ENCODE results near the gene C2CD2L.
"Not testable (repeated sequence)": the region's sequence is repeated elsewhere in the genome, so short reads cannot be mapped to it uniquely, and the experiment has no call there.

The C2CD2L gene

DNA sequence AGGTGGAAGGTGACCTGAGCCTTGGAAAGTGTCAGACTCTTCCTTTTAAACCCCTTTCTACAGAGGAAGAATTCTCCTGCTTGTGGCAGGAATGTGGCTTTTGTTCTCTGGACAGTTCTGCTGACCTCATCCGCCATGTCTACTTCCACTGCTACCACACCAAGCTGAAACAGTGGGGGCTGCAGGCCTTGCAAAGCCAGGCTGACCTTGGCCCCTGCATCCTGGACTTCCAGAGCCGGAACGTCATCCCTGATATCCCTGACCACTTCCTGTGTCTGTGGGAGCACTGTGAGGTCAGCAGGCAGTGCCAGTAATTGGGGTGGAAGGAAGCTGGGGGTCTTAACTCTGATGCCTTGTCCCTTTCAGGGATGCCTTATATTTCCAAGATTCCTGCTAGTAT is 23.5 kb downstream of the C2CD2L start:
- TF ChIP-seq, protein P1, sequence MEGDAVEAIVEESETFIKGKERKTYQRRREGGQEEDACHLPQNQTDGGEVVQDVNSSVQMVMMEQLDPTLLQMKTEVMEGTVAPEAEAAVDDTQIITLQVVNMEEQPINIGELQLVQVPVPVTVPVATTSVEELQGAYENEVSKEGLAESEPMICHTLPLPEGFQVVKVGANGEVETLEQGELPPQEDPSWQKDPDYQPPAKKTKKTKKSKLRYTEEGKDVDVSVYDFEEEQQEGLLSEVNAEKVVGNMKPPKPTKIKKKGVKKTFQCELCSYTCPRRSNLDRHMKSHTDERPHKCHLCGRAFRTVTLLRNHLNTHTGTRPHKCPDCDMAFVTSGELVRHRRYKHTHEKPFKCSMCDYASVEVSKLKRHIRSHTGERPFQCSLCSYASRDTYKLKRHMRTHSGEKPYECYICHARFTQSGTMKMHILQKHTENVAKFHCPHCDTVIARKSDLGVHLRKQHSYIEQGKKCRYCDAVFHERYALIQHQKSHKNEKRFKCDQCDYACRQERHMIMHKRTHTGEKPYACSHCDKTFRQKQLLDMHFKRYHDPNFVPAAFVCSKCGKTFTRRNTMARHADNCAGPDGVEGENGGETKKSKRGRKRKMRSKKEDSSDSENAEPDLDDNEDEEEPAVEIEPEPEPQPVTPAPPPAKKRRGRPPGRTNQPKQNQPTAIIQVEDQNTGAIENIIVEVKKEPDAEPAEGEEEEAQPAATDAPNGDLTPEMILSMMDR (IDR thresholded peaks at IDR 0.05): no peak
- no peak for TF ChIP-seq ZFX (IDR thresholded peaks at IDR 0.05; ENCODE audit: borderline replicate concordance)

DNA sequence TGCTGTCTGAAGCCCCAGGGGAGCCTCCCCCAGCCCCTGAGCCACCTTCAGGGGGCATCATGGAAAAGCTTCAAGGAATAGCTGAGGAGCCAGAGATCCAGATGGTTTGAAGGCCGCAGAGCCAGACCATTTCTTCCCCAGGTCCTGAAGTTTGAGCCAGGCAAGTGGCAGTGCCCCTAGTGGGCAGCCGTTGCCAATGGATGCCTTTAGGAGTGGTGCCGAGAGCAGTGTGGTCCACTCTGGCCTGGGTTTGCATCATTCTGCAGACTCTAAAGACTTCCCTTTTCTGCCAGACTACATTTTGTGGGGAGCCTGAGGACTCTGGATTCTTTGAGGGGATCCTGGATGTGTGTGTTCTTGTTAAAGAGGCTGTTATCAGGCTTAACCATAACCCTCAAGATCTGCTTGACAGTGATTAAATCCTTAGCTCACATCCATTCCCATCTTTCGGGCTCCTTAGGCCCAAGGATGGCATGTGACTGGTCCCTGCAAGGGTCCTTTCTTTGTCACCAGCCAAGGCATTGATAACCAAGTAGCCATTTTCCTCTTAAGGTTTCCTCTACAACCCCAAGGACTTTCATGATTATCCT is 27.3 kb downstream of the C2CD2L start:
- no peak overlapping the region for H3K27ac ChIP-seq
- no peak for TF ChIP-seq ZFX (IDR thresholded peaks at IDR 0.05; ENCODE audit: borderline replicate concordance)
- TF ChIP-seq, protein P1 (IDR thresholded peaks at IDR 0.05): peak; percentile 77

More for the DNA sequence above, 23.5 kb downstream of the C2CD2L start:
- H3K27ac ChIP-seq: no peak overlapping the region

DNA sequence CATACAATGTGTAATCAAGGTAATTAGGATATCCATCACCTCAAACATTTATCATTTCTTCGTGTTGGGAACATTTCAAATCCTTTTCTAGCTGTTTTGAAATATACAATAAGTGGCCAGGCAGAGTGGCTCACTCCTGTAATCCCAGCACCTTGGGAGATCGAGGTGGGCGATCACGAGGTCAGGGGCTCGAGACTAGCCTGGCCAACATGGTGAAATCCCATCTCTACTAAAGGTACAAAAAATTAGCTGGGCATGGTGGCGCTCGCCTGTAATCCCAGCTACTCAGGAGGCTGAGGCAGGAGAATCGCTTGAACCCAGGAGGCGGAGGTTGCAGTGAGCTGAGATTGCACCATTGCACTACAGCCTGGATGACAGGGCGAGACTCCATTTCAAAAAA is 32.1 kb downstream of the C2CD2L start:
- H3K27ac ChIP-seq: not testable (repeated sequence)

DNA sequence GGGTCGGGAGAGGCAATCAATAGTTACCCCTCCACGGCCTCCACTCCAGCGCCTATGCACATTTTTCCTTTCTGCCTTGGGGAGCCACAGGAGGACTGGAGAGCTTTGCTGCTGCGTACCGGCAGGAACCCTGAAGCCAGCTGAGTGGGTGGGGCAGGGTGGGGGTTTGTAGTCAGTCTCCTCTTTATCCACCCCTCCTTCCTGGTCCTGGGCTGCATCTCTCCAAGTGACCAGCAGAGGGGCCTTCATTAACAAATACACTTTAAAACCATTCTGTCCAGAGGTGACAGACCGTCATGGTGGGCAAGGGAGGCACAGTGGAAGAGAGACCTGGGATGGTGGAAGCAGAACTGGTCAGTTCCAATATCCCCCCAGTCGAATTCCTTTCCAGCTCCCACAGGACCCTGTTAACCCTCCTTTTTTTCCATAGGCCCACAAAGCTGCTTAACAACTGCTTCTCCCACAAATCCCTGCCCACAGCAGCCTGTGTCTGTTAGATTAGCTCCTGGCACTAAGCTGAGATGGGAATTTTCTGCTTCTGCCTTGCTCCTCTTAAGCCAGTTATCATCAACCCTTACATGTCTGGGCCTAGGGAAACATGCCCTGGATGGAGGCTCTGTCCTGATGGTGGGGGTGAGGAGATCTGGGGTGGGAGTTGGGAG is 37.8 kb downstream of the C2CD2L start:
- no peak overlapping the region for H3K27ac ChIP-seq
- TF ChIP-seq, protein P1 (IDR thresholded peaks at IDR 0.05): peak; percentile 64
- no peak for TF ChIP-seq ZFX (IDR thresholded peaks at IDR 0.05; ENCODE audit: borderline replicate concordance)

DNA sequence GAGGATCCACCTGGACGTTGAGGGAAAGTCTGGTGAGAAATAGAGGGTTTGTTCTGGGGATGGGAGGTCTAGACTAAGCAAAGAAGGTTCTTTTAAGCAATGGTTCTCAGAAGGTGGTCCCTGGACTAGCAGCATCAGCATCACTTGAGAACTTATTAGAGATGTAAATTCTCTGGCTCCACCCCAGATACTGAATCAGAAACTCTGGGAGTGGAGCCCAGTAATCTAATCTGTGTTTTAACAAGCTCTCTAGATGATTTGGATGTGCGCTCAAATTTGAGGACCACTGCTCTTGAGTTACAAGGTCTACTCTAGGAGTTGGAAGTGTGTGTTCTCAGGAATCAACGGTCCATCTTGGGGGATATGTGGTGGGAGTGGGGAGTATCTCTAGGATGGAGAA is 38.4 kb downstream of the C2CD2L start:
- TF ChIP-seq, protein P1 (IDR thresholded peaks at IDR 0.05): no peak
- no peak for TF ChIP-seq ZFX (IDR thresholded peaks at IDR 0.05; ENCODE audit: borderline replicate concordance)
- H3K27ac ChIP-seq: no peak overlapping the region

DNA sequence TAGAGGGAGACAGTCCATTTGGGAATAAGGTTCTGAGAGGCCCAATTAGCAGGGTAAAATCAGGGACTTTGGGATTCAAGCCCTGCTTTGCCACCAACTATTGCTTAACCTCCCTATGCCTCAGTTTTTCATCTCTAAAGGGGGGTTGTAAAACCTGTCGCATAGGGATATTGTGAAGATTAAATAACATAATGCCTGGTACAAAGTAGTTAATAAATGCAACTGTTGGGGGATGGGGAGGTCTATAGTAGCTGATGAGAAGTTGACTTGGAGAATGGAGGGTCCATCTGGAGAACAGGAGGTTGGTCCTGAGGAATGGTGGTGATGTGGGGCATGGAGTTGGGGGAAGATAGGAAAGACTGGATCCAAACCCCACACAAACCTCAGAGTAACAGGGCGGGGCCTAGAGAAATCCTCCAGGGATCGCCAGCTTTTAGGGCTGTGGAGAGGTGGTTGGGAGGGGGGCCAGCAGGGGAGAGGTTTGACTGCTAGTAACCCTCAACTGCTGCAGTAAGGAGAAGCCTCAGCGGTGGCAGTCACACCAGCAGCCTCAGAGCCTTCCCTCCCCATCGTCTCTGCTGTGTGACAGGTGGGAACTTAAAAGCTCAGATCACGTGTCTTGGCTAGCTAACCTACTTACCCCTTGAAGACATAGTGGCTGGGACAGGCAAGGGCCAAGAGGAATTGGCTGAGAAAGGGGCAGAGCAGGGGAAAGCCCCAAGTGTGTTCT is 40.6 kb downstream of the C2CD2L start:
- TF ChIP-seq ZFX (IDR thresholded peaks at IDR 0.05; ENCODE audit: borderline replicate concordance): no peak
- TF ChIP-seq, protein P1 (IDR thresholded peaks at IDR 0.05): no peak
- no peak overlapping the region for H3K27ac ChIP-seq

DNA sequence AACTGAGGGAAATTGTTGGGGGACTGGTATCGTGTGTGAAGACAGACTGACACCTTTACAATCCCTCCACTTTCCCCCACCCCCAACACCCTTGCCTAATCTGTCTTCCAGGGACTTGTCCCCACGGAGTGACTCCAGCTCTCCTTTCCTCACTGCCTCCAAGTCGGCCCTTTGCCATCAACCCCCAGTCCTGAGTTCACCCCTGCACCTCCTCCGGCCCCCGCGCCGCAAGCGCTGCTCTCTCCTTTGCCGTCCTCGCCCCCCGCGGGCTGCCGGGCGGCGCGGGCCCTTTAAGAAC is 41.5 kb downstream of the C2CD2L start:
- TF ChIP-seq, protein P1 (IDR thresholded peaks at IDR 0.05): no peak
- no peak for TF ChIP-seq ZFX (IDR thresholded peaks at IDR 0.05; ENCODE audit: borderline replicate concordance)
- H3K27ac ChIP-seq: no peak overlapping the region

Data from 22Rv1 (cell line).